ENCODE data around the gene HSPA12A.

GRCh38 chr10:116636385-116636784 lies 106.0 kb downstream of the HSPA12A start:
- TF ChIP-seq POLR2A (IDR thresholded peaks at IDR 0.05) (no peak), CTCF (IDR thresholded peaks at IDR 0.05) (no peak), POLR2AphosphoS5 (IDR thresholded peaks at IDR 0.05) (no peak)

Measured in prostate gland (tissue), 2 donors.